NB4 (cell line): Measurements from ENCODE around the gene RAPSN.

Experiments
- DNase-seq: peaks from one replicate; pipeline ENCODE4 v3.0.0; 2010; ENCODE audit warnings: low read depth
- H3K4me3 ChIP-seq: one replicate; pipeline ENCODE4 v1.5.1; 2011; ENCODE audit warnings: mild to moderate bottlenecking, low read depth, low read length, moderate library complexity
- MAX ChIP-seq: IDR thresholded peaks from 2 replicates; pipeline ENCODE4 v1.6.1; 2011; ENCODE audit warnings: low read depth, low read length
- MYC ChIP-seq: IDR thresholded peaks from 2 replicates; pipeline ENCODE4 v1.6.1; 2011; ENCODE audit warnings: low read depth, low read length
- POLR2A ChIP-seq: IDR thresholded peaks from 2 replicates; pipeline ENCODE4 v1.6.1; 2011; ENCODE audit warnings: mild to moderate bottlenecking; ENCODE audit not compliant: insufficient read length; ENCODE audit errors: extremely low read depth
- TF ChIP-seq, protein P1 (sequence below): IDR thresholded peaks from one replicate; pipeline ENCODE4 v1.5.1; 2012; ENCODE audit warnings: low read depth, low read length

Gene RAPSN

GRCh38 chr11:47437218-47437745, 11.7 kb downstream of the RAPSN start:
- no peak for DNase-seq
- TF ChIP-seq POLR2A (no peak), MAX (no peak)
- no peak overlapping the region for H3K4me3 ChIP-seq

- no peak for DNase-seq
- no peak overlapping the region for H3K4me3 ChIP-seq
- no peak for TF ChIP-seq POLR2A
- TF ChIP-seq, protein P1, sequence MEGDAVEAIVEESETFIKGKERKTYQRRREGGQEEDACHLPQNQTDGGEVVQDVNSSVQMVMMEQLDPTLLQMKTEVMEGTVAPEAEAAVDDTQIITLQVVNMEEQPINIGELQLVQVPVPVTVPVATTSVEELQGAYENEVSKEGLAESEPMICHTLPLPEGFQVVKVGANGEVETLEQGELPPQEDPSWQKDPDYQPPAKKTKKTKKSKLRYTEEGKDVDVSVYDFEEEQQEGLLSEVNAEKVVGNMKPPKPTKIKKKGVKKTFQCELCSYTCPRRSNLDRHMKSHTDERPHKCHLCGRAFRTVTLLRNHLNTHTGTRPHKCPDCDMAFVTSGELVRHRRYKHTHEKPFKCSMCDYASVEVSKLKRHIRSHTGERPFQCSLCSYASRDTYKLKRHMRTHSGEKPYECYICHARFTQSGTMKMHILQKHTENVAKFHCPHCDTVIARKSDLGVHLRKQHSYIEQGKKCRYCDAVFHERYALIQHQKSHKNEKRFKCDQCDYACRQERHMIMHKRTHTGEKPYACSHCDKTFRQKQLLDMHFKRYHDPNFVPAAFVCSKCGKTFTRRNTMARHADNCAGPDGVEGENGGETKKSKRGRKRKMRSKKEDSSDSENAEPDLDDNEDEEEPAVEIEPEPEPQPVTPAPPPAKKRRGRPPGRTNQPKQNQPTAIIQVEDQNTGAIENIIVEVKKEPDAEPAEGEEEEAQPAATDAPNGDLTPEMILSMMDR: no peak
- TF ChIP-seq MAX: no peak
- TF ChIP-seq MYC: no peak
Observed at GRCh38 chr11:47436726-47437125, 12.2 kb downstream of the RAPSN start.

GRCh38 chr11:47435687-47436086, 13.2 kb downstream of the RAPSN start:
- no peak overlapping the region for H3K4me3 ChIP-seq
- DNase-seq: no peak
- TF ChIP-seq, protein P1: no peak
- TF ChIP-seq POLR2A (no peak), MYC (no peak), MAX (no peak)

- TF ChIP-seq POLR2A (no peak), MYC (no peak), MAX (no peak)
- TF ChIP-seq, protein P1: no peak
- DNase-seq: no peak
- H3K4me3 ChIP-seq: no peak overlapping the region
Observed at GRCh38 chr11:47434011-47434786, 14.7 kb downstream of the RAPSN start.

DNA sequence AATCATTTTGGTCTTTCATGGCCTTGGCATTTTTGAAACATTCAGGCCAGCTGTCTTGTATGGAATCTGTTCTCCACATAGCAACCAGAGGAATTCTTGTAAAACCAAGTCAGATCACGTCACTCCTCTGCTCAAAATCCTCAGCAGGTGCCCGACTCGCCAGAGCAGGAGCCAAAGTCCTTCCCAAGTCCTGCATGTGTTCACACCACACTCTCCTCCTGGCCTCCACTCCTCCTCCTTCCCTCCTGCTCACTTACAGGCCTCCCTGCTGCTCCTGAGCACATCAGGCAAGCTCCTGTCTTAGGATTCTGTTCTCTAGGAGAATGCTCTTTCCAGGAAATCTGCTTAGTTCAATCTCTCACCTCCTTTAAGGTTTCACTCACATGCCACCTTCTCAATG, 15.8 kb downstream of the RAPSN start:
- TF ChIP-seq, protein P1: no peak
- no peak for TF ChIP-seq MAX
- TF ChIP-seq POLR2A: no peak
- no peak for TF ChIP-seq MYC
- H3K4me3 ChIP-seq: no peak overlapping the region

DNA sequence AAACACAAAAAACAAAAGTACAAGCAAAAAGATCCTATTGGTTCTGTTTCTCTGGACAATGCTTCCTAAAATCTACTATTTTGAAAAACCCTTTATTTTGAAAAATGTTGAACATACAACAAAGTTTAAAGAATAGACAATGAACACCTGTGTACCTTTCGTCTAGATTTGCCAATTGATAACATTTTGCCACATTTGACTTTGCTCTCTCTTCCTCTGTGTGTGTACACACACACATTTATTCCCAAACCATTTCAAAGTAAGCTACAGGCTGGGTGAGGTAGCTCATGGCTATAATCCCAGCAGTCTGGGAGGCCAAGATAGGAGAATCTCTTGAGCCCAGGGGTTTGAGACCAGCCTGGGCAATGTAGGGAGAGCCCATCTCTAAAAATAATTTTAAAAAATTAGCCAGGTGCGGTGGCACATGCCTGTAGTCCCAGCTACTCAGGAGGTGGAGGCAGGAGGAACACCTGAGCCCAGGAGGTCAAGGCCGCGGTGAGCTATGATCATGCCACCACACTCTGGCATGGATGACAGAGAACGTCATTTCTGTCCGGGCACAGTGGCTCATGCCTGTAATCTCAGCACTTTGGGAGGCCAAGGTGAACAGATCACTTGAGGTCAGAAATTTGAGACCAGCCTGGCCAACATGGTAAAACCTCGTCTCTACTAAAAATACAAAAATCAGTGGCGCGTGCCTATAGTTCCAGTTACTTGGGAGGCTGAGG, 17.4 kb downstream of the RAPSN start:
- H3K4me3 ChIP-seq: no peak overlapping the region
- TF ChIP-seq MYC: no peak
- DNase-seq: no peak

More for the DNA sequence above, 15.8 kb downstream of the RAPSN start:
- DNase-seq: no peak
